MV-4-11 (cell line): ENCODE data around the gene GZMH.
"Not testable (repeated sequence)": the region's sequence is repeated elsewhere in the genome, so short reads cannot be mapped to it uniquely, and the experiment has no call there.

Experiments used
- DNase-seq: peaks from one replicate; lab custom pipeline; 2025; lab: John Stamatoyannopoulos, UW

The GZMH gene

GRCh38 chr14:24609655-24610344 is at the start of gene GZMH:
TSS of gene GZMH (minus strand) at chr14:24609685. CDS start at chr14:24609613, 72 bp downstream.
- DNase-seq, result no peak

DNA sequence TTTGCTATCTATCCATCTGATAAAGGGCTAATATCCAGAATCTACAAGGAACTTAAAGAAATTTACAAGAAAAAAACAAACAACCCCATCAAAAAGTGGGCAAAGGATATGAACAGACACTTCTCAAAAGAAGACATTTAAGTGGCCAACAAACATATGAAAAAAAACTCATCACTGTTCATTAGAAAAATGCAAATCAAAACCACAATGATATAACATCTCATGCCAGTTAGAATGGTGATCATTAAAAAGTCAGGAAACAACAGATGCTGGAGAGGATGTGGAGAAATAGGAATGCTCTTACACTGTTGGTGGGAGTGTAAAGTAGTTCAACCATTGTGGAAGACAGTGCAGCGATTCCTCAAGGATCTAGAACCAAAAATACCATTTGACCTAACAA is 38.9 kb upstream of the GZMH start:
- DNase-seq, result not testable (repeated sequence)

- DNase-seq, result no peak
Measured at GRCh38 chr14:24639905-24640304, 30.4 kb upstream of the GZMH start.

- DNase-seq, result no peak
Measured at GRCh38 chr14:24639270-24639669, 29.8 kb upstream of the GZMH start.

DNA sequence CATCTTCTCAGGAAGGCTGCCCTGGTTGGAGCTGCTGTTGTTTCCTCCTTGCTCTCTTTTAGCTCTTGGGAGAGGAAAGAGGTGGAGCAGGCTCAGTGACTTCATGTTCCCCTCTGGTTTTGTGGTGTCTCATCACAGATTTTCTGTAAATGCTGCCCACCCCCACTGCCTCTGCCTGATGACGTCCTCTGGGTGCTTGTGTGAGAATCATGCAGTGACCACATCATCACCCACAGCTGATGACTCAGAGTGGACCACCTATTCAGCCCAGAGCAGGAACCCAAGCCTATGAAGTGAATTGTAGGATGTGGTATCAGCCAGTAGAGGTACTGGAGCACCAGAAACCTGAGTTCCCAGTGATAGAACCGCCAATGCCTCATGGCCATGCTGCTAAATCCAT is 24.7 kb upstream of the GZMH start, which contains the start of gene GZMB:
TSS of gene GZMB (minus strand) at position 33 of the 400 bp plus-strand sequence. CDS start at position 3, 30 bp downstream.
- peak; percentile 31 for DNase-seq

GRCh38 chr14:24633353-24633752 is 23.9 kb upstream of the GZMH start:
- DNase-seq, result no peak

DNA sequence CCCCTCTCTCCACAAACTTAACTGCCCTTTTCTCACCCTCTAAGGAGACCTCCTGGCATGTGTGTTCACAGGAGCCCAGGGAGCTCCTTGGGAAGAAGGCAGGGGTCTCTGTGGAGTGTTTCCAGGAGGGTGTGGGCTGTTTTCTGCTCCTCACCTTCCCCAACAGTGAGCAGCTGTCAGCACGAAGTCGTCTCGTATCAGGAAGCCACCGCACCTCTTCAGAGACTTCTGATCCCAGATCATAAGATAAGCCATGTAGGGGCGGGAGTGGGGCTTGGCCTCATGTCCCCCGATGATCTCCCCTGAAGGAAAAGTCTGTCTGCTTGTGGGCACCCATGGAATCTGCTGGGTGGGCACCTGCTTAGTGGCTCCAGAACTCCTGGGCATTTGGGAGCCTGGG is 23.3 kb upstream of the GZMH start:
- DNase-seq, result no peak

DNA sequence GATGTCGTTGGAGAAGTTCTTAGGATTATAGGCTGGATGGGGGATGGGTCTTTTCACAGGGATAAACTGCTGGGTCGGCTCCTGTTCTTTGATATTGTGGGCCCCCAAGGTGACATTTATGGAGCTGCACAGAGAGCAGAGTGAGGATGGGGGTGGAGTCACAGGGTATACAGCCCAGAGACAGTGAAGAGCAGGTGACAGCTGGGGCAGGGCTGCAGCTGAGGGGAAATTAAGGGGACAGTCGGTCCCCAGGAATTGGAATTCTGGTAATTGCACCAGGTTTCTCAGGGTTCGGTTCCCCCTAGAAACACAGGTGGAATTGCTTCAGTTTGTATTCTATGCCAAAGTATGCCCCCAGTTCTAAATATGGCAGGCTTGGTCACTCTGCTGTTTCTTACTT is 22.9 kb upstream of the GZMH start:
- DNase-seq, result no peak

DNA sequence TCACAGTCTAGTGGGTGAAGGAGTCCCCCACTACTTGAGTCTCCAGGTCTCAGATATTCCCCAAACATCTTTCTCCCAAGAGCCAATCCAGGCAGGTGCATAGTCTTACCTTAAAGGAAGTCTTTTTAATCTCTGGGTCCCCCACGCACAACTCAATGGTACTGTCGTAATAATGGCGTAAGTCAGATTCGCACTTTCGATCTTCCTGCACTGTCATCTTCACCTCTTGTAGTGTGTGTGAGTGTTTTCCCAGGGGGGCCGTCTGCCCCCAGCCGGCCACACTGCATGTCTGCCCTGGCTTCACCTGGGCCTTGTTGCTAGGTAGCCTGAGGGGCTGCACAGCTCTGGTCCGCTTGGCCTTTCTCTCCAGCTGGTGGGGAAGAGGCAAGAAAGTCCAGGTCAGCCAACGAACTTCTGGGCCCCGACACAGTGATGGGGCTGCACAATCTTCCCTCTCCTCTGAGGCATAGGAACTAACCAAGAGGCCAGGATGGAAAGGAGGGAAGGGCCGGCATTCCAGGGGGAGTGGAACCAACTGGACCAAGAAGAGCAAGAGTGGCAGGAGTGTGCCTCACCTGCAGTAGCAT is 22.4 kb upstream of the GZMH start:
- no peak for DNase-seq

GRCh38 chr14:24630872-24631477 is 21.5 kb upstream of the GZMH start:
- DNase-seq, result no peak

- no peak for DNase-seq
Measured at GRCh38 chr14:24630087-24630871, 20.8 kb upstream of the GZMH start.

DNA sequence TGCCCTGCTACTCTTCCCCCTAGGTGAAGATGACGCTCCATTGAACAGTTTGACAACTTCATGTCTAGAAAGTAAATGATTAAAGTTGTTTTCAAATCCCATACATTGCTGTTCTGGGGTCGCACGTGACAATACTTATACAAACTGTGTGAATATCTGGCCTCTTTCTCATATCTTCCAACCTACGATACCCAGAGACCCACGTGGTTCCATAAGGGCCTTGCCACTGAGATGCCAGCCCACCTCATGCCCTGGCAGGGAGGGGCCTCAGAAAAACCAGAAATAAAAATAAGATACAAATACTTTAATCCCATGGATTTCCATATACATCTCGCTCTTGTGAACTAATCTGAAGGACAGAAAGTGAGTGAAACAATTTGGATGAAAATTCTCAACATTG is 20.0 kb upstream of the GZMH start:
- DNase-seq, result no peak

DNA sequence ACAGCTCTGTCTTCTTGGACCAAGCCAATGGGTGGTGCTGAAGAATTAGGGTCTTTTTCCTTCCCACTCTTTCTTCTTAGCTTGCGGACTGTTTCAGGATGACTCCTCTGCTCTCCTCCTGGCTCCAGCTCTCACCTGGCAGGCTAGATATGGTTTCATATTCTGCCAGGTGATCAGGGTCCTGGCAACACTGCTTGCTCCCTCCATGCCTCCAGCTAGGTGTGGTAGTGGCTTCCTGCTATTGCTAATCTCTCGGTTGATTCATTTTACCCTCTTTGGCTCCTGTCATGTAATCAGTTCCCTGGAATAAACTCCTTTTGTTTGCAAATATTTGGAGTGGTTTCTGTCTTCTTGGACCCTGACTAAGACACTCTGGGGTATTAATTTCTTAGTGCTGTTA is 4.3 kb upstream of the GZMH start:
- DNase-seq, result no peak

GRCh38 chr14:24613241-24613640 is 3.8 kb upstream of the GZMH start:
- DNase-seq, result peak; percentile 69

DNA sequence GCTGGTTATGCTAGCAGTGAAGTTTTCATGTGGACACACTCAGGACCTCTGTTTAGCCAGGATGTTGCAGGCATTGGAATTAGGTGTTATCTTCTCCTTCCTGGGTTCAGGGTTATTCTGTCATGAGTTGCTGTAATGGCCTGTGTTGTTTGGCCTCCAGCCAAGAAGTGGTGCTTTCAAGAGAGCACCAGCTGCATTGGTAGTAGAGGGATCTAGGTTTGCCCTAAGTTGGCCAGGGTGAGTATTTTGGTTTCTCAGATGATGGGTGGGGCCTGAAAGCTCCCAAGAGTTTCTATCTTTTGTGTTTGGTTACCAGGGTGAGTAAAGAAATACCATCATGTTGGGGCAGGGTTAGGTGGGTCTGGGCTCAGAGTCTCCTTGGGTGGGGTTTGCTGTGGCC is 2.7 kb upstream of the GZMH start:
- peak; percentile 43 for DNase-seq

DNA sequence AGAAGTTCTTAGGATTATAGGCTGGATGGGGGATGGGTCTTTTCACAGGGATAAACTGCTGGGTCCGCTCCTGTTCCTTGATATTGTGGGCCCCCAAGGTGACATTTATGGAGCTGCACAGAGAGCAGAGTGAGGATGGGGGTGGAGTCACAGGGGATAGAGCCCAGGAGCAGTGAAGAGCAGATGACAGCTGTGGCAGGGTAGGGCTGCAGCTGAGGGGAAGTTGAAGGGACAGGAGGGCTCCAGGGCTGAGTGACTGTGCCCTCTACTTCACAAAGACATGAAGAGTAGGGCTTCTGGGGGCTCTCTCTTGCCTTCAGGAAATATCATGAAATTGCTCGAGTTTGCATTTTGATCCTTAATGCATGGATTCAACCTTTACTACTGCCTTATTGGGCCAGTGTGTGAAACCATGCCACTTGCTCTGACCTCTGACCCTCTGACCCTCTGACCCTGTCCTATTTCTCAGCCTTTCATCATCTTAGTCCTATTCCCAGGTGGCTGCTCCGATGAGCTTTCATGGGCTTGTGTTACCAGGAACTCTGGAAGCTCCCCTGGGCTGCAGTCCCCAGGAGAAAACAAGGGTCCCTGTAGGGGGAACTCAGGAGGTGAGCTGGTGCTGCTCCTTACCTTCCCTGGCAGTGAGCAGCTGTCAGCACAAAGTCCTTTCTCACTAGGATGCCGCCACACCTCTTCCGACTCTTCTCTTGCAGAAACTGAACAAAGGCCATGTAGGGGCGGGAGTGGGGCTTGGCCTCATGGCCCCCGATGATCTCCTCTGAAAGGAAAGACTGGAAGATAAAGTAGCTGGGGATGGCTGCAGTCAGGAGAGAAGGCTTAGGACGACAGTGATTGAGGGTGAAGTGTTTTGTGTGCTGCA is 1.6 kb downstream of the GZMH start:
- DNase-seq, result peak; percentile 35

DNA sequence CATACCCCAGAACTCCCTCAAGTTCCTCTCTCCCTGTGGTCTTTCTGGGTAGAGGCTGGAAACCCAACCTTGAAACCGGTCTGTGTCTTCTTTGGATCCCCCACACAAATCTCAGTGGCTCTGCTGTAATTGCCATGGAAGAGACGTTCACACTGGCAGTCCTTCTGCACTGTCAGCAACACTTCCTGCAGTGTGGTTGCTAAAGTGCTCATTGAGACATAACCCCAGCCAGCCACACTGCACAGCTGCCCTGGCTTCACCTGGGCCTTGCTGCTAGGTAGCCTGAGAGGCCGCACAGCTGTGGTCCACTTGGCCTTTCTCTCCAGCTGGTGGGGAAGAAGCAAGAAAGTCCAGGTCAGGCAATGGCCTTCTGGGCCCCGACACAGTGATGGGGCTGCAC is 2.4 kb downstream of the GZMH start:
- peak; percentile 69 for DNase-seq

- DNase-seq, result peak; percentile 23
Measured at GRCh38 chr14:24606297-24606696, 3.2 kb downstream of the GZMH start.

DNA sequence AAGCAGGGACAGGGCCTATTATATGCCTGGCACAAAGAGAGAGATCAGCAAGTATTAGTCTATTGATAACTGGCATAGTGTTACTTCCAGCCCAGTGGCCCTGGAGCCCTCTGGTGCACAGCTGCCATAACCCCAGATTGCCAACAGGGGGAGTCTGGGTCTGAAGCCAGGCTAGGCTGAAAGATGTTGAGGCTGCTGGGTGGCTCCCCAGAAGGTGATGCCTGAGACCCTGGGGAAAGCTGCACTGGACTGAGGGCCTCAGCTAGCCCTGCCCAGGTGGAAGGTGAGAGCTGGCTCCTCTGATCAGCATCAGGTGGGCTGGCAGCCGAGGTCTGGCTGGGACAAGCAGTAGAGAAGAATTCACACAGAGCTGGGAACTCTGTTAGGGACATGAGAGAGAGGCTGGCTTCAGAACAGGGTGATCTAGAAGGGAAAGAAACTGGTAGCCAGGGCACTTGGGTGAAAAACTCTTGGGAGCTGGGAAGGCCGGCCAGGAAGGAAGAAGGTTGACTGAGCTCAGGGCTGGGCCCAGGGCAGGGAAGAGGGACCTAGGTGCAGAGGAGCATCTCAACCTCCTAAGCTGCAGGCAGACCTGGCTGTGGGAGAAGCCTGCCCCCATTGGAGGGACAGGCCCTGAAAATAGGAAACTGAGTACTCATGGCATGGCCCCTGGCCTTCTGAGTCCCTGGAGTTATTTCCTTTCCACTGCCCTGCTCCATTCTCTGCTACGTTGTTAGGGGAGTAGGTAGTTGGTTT is 3.9 kb downstream of the GZMH start:
- peak; percentile 59 for DNase-seq

DNA sequence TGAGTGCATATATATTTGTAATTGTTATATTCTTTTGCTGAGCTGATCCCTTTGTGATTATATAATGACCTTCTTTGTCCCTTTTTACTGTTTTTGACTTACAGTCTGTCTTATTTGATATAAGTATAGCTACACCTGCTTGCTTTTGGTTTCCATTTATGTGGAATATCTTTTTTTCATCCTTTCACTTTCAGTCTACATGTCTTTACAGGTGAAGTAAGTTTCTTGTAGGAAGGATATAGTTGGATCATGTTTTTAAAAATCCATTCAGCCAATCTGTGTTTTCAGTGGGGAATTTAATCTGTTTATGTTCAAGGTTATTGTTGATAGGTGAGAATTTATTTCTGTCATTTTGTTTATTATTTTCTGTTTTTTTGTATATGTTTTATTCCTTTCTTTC is 12.1 kb downstream of the GZMH start:
- no peak for DNase-seq
